ENCODE data around the gene TM9SF3.

TM9SF3 gene

GRCh38 chr10:96586419-96587263 is at the start of gene TM9SF3:
Gene TM9SF3 (minus strand): TSS chr10:96587012. CDS start chr10:96586835, 177 bp downstream.
- DNase-seq = peak; percentile 56

DNA sequence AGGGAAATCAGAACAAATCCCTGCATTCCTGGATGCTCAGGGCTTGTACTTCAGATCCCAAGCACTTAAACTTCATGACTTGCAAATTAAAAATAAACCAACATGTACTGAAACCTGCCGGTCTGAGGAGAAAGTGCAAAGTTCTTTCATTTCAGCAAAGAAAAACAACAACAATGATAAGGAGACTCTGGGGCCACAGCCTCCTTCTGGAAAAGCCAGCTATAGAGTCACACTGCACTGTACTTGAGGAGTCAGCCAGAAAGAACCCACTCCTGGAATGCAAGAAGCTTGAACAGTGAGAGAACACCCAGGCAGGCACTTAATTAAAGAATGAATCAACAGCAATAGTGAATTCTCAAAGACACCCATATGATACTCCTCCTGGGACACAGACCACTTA is 49.7 kb upstream of the TM9SF3 start:
- DNase-seq = no peak

DNA sequence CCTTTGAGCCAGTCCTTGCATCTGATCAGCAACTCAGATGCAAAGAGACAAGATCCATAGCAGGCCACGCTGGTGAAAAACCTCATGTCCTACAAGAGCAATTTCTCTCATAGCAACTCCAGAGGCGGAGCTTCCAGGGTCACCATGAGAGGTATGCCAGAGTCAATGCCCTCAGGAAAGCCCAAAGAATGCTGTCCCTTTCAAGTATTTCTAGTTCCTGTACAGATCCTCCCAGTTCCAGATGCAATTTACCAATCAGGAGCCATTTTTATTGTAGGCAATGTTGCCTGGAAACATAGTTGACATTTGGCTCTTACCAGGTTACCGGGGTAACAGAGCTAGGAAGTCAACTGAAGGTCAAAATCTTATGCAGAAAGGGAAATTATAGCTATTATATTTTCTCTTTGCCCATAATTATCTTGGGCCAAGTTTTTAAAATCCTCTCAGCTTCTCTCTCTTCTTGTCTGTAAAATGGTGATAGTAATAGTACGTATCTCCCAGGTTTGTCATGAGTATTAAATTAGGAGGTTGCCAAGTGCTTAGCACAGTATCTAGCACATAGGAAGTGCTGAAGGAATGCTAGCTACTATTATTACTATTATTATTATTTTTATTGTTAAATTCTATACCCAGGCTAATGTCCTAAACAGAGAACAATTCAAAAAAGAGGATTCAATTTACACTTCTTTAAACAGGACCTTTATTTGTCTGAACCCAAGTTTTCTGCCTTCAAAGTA is 46.3 kb upstream of the TM9SF3 start:
- DNase-seq = no peak

DNA sequence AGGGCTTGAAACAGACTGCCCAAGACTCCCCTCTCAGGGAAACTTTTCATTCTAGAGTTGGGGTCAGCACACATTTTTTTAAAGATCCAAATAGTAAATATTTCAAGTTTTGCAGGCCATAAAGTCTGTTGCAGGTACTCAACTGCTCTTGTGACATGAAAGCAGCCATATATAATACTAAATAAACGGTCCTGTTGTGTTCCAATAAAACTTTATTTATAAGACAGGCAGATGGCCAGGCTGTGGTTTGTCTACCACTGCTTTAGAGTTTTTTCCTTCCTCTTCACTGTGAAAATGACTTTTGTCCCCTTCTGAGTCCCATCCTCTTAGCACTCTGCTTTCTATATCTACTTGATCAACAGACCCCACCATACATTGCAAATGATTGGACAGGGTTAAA is 40.5 kb upstream of the TM9SF3 start:
- no peak for DNase-seq

- no peak for DNase-seq
These were observed 40.0 kb upstream of the TM9SF3 start for GRCh38 chr10:96626795-96627194.

DNA sequence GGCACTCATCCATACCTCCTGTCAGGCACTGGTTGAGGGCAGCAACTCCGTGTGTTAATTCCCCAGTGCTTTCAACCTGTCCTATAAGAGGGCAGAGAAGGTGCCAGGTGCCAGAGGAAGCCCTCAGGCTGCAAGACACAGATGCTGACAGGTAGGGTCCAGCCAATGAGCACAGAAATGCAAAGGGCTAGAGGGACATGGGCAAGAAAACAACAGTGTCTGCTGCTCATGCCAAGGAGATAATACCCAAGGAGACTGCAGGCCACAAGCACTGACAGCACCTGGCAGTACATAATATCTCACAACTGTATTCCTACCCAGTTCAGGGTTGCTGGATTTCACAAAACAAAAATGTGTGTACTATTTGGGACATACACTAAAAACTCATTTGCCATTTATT is 38.4 kb upstream of the TM9SF3 start:
- no peak for DNase-seq

- DNase-seq = no peak
These were observed 35.4 kb upstream of the TM9SF3 start for GRCh38 chr10:96622013-96622787.

DNA sequence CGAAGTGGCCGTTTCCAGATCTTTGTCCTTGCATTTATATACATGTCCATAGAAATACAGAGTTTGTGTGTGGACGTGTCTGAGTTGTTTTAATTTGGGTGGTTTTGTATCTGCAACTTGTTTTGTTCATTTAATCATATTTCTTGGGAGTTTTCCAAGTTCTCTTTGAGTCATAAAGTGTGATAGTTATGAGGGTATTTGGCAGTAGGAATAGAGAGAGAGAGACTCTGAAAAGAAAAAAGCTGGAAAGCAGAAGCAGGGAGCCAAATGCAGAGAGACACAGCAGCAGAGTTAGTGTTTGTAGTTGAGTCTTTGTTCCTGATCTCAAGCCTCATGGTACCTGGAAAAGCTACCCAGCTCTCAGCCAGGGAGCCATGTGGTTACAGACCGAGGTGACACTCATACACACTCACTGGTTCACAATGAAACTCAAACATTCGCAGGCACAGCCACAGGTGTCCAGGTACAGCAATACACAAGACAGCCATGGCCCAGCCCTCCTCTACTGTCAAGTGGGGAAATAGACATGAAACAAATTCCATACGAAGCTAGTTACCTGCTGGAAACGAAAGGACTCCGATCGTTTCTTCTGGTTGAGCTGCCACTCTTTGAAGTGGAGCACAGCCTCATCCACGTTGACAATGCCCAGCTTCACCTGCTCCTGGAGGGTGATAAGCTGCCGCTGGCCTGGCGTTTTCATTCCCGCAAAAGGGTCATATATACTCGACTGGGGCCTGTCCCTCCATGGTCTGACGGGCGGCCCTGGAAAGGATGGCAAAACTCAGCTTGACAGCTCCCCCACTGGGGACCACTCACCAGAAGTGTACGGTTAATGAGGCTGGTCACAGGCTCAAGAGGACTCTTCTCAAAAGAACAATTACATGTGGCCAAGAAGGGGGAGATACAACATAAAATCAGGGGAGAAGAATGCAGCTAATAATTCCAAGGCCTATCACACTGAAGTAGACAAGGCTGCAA is 33.3 kb upstream of the TM9SF3 start:
- DNase-seq = no peak

GRCh38 chr10:96619120-96619519 is 32.3 kb upstream of the TM9SF3 start:
- DNase-seq = no peak

GRCh38 chr10:96618653-96619052 is 31.8 kb upstream of the TM9SF3 start:
- no peak for DNase-seq

DNA sequence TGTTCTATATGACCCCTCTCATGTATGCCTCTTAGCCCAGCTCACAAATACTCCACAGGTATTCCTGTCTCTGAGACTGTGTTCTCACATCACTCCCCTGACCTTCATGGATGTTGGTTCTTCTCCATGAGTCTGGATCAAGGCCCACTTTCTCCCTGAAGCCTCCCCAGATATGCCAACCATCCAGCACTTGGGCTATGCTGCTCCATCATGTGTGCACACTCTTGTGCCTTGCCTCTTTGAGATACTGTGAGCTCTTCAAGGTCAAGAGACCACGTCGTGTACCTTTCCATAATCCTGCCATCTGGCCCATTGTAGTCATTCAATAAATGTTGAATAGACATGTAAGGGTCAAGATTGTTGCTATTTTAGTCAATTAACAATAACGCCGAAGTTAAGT is 30.1 kb upstream of the TM9SF3 start:
- no peak for DNase-seq

DNA sequence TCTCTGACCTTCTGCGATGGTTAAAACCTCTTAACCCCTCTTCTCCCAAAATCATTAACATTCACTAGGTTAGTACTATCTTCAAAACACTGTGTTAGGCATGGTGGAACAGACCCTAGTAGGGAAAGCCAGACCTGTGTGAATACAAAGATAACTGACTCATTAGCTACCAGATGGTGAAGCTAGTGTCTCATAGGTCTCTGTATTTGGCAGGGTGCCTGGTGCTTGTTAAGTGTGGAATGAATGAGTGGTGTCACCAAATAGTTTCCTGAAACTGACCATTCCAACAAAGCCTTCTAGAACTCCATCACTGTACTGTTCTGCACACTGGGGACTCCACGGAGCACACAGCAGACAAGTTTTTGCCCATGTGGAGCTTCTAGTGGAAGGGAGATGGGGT is 27.7 kb upstream of the TM9SF3 start:
- no peak for DNase-seq

DNA sequence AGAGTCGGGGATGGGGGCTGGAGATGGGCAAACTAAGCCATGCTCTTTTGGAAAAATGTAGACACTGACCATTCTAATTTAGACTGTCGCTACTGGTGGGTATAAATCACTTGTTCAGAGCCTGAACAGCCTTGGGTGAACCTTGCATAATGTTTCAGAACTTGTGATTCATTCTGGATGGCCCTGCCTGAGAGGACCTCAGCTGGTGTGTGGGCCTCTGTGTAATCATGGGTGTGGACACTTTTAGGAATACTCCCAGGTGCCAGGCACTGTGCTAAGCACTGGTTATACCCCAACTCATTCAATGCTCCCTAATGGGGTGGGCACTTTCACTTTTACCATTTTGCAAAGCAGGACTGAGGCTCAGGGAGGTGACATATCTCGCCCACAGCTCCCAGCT is 26.8 kb upstream of the TM9SF3 start:
- no peak for DNase-seq

- DNase-seq = no peak
These were observed 25.4 kb upstream of the TM9SF3 start for GRCh38 chr10:96612055-96612830.

GRCh38 chr10:96610817-96611216 is 24.0 kb upstream of the TM9SF3 start:
- no peak for DNase-seq

- no peak for DNase-seq
These were observed 22.7 kb upstream of the TM9SF3 start for GRCh38 chr10:96609510-96609909.

DNA sequence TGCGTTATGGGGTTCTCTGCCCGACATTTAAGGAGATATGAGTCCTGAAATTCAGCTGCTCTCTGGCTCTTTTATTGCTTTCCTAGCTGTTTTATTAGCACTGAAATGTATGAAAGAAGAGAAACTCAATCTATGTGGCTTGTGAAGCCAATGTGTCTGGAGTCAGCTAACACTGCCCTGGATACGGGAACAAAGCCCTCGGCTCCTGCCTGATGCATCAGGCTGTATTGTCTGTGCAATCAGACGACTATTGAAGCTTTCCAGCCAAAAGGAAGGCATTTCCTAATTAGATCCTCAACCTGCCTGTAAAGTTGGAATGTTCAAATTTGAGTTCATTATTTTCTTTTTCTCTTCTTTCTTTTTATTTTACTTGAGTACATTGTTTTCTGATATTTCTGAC is 22.0 kb upstream of the TM9SF3 start:
- DNase-seq = no peak

- DNase-seq = no peak
These were observed 21.4 kb upstream of the TM9SF3 start for GRCh38 chr10:96608262-96608661.

GRCh38 chr10:96606946-96607345 is 20.1 kb upstream of the TM9SF3 start:
- DNase-seq = no peak

DNA sequence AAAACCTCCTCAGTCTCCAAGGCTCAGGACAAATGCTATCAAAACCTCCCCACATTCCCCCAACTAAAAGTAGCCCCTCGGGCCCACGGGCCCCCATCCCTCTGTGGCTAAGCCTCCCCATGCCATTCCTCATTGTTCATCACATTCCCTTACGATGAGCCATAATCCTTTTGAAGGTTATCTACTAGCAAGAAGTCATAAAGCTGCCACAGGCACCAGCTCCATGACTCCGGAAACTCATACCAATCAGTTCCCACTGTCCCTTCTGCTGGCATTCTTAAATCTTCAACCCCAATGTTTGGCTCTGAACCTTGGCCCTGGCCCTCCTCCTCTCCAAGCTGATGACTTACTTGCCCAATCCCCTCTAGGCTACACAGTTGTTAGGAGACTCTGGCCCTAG is 19.4 kb upstream of the TM9SF3 start:
- no peak for DNase-seq

GRCh38 chr10:96600337-96600736 is 13.5 kb upstream of the TM9SF3 start:
- DNase-seq = no peak

DNA sequence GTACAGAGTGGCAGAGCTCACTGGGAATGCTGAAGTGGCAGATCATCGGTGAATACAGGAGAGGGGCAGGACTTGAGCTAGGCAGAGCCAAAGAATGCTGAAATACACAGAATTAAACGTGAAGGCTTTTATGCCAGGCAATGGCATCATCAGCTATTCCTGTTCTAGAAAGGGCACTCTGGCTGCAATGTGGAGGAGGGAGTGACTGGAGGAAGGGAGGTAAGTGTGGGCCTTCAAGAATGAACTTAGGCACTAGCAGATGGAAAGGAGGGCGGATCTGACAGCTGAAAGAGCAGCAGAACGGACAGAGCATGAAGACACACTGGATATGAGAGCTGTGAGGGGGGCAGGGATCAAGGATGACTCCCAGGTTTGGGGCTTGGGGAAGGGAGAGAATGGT is 12.0 kb upstream of the TM9SF3 start:
- no peak for DNase-seq
